HG03460 (cell line): Measurements from ENCODE around the gene RECQL5.
"Not testable (repeated sequence)": the region's sequence is repeated elsewhere in the genome, so short reads cannot be mapped to it uniquely, and the experiment has no call there.

Experiments
- ATAC-seq: cut with Tn5 transposase; IDR thresholded peaks from one replicate; pipeline ENCODE4 v1.9.1; 2021; ENCODE audit not compliant: unreplicated experiment

The RECQL5 gene

GRCh38 chr17:75595920-75596313, 71.0 kb downstream of the RECQL5 start:
- no peak for ATAC-seq

GRCh38 chr17:75595284-75595919, 71.6 kb downstream of the RECQL5 start:
- ATAC-seq = no peak

GRCh38 chr17:75594499-75595283, 72.3 kb downstream of the RECQL5 start:
- ATAC-seq = no peak

- not testable (repeated sequence) for ATAC-seq
Observed at GRCh38 chr17:75593430-75593829, 73.5 kb downstream of the RECQL5 start.

GRCh38 chr17:75592348-75593020, 74.5 kb downstream of the RECQL5 start:
- ATAC-seq = no peak

- no peak for ATAC-seq
Observed at GRCh38 chr17:75591722-75592302, 75.1 kb downstream of the RECQL5 start.

- no peak for ATAC-seq
Observed at GRCh38 chr17:75590849-75591721, 75.9 kb downstream of the RECQL5 start.

- no peak for ATAC-seq
Observed at GRCh38 chr17:75590314-75590761, 76.6 kb downstream of the RECQL5 start.

GRCh38 chr17:75589919-75590303, 77.0 kb downstream of the RECQL5 start:
- no peak for ATAC-seq

GRCh38 chr17:75589012-75589918, 77.7 kb downstream of the RECQL5 start:
- ATAC-seq = peak; percentile 83

GRCh38 chr17:75588596-75589011, 78.3 kb downstream of the RECQL5 start:
- ATAC-seq = peak; percentile 14

GRCh38 chr17:75587675-75588595, 79.0 kb downstream of the RECQL5 start, which contains the start of gene MYO15B:
TSS of gene MYO15B (plus strand) at chr17:75587800. CDS start at chr17:75588058, 258 bp downstream.
- ATAC-seq = no peak

GRCh38 chr17:75584849-75585175, 82.1 kb downstream of the RECQL5 start:
- ATAC-seq = no peak

GRCh38 chr17:75583197-75583596, 83.8 kb downstream of the RECQL5 start:
- ATAC-seq = not testable (repeated sequence)

GRCh38 chr17:75581121-75581725, 85.7 kb downstream of the RECQL5 start:
- ATAC-seq = not testable (repeated sequence)
